NT2/D1 (cell line): Measurements from ENCODE around the gene FUT3.

Experiments
- DNase-seq: peaks from one replicate; pipeline ENCODE4 v3.0.0-alpha.2; 2011; ENCODE audit warnings: low read depth, low spot score
- H3K27me3 ChIP-seq: 2 replicates; pipeline ENCODE4 v1.6.0; 2011; ENCODE audit warnings: mild to moderate bottlenecking; ENCODE audit not compliant: insufficient read length, insufficient read depth
- H3K36me3 ChIP-seq: 2 replicates; pipeline ENCODE4 v1.6.1; 2011; ENCODE audit warnings: mild to moderate bottlenecking, low read length, mixed read lengths; ENCODE audit not compliant: insufficient read depth, insufficient read length
- H3K4me1 ChIP-seq: 2 replicates; pipeline ENCODE4 v1.5.1; 2011; ENCODE audit not compliant: insufficient read depth, insufficient read length
- H3K4me3 ChIP-seq: 2 replicates; pipeline ENCODE4 v1.5.1; 2011; ENCODE audit warnings: low read depth; ENCODE audit not compliant: insufficient read length
- H3K9ac ChIP-seq: 2 replicates; pipeline ENCODE4 v1.6.0; 2011; ENCODE audit warnings: low read depth; ENCODE audit not compliant: insufficient read length
- H3K9me3 ChIP-seq: 2 replicates; pipeline ENCODE4 v1.5.1; 2011; ENCODE audit warnings: mild to moderate bottlenecking, low read length; ENCODE audit not compliant: insufficient read depth
- SUZ12 ChIP-seq: IDR thresholded peaks from 2 replicates; pipeline ENCODE4 v1.6.1; 2011; ENCODE audit not compliant: insufficient read length, insufficient read depth; ENCODE audit errors: extremely low read depth
- YY1 ChIP-seq: IDR thresholded peaks from 2 replicates; pipeline ENCODE4 v1.6.1; 2011; ENCODE audit not compliant: insufficient read length, insufficient read depth
- ZNF274 ChIP-seq: IDR thresholded peaks from 2 replicates; pipeline ENCODE4 v1.6.1; 2011; ENCODE audit warnings: mild to moderate bottlenecking, low read depth, low read length

The FUT3 gene

GRCh38 chr19:5799247-5800241 lies 51.7 kb downstream of the FUT3 start:
- Histone ChIP-seq H3K27me3 (peaks cover 10% of the 10 kb centered on the region), H3K4me3 (no peak overlapping the region), H3K9me3 (no peaks in the 10 kb centered on the region), H3K4me1 (peaks cover 19% of the 10 kb centered on the region), H3K36me3 (no peaks in the 10 kb centered on the region), H3K9ac (peak overlapping the region; percentile 44)
- no peak for TF ChIP-seq SUZ12
- TF ChIP-seq YY1, result no peak
- TF ChIP-seq ZNF274, result no peak
- DNase-seq, result no peak

- Histone ChIP-seq H3K9me3 (no peaks in the 10 kb centered on the region), H3K36me3 (no peaks in the 10 kb centered on the region), H3K4me3 (no peak overlapping the region), H3K27me3 (peaks cover 5% of the 10 kb centered on the region), H3K9ac (peak overlapping the region; percentile 26), H3K4me1 (peaks cover 12% of the 10 kb centered on the region)
- TF ChIP-seq SUZ12 (no peak), YY1 (no peak), ZNF274 (no peak)
- no peak for DNase-seq
Observed at GRCh38 chr19:5798244-5798643, 53.0 kb downstream of the FUT3 start.

- Histone ChIP-seq H3K36me3 (no peaks in the 10 kb centered on the region), H3K9ac (no peak overlapping the region), H3K4me1 (peaks cover 7% of the 10 kb centered on the region), H3K4me3 (no peak overlapping the region), H3K9me3 (no peaks in the 10 kb centered on the region), H3K27me3 (peaks cover 3% of the 10 kb centered on the region)
- TF ChIP-seq ZNF274 (no peak), YY1 (no peak), SUZ12 (no peak)
- no peak for DNase-seq
Observed at GRCh38 chr19:5795382-5795919, 55.8 kb downstream of the FUT3 start.

GRCh38 chr19:5793188-5793587 lies 58.1 kb downstream of the FUT3 start:
- Histone ChIP-seq H3K9ac (no peak overlapping the region), H3K4me1 (peaks cover 6% of the 10 kb centered on the region), H3K4me3 (no peak overlapping the region), H3K9me3 (no peaks in the 10 kb centered on the region), H3K36me3 (peaks cover 19% of the 10 kb centered on the region), H3K27me3 (peaks cover 3% of the 10 kb centered on the region)
- no peak for DNase-seq
- TF ChIP-seq YY1 (no peak), ZNF274 (no peak), SUZ12 (no peak)
